ENCODE results near the gene MINDY3.
"Not testable (repeated sequence)": the region's sequence is repeated elsewhere in the genome, so short reads cannot be mapped to it uniquely, and the experiment has no call there.

Gene MINDY3

GRCh38 chr10:15856328-15857015 is 3.8 kb downstream of the MINDY3 start:
- DNase-seq, result no peak

- no peak for DNase-seq
Measured at GRCh38 chr10:15853800-15854199, 6.5 kb downstream of the MINDY3 start.

GRCh38 chr10:15852111-15852557 is 8.2 kb downstream of the MINDY3 start:
- DNase-seq, result no peak

GRCh38 chr10:15850337-15850978 is 9.8 kb downstream of the MINDY3 start:
- not testable (repeated sequence) for DNase-seq

GRCh38 chr10:15849316-15849715 is 11.0 kb downstream of the MINDY3 start:
- no peak for DNase-seq

GRCh38 chr10:15847481-15847880 is 12.8 kb downstream of the MINDY3 start:
- DNase-seq, result no peak

GRCh38 chr10:15844517-15844916 is 15.8 kb downstream of the MINDY3 start:
- no peak for DNase-seq

GRCh38 chr10:15843695-15844094 is 16.6 kb downstream of the MINDY3 start:
- DNase-seq, result no peak

GRCh38 chr10:15842556-15843169 is 17.6 kb downstream of the MINDY3 start:
- DNase-seq, result no peak

GRCh38 chr10:15841696-15842095 is 18.6 kb downstream of the MINDY3 start:
- DNase-seq, result no peak

- DNase-seq, result no peak
Measured at GRCh38 chr10:15836807-15837206, 23.5 kb downstream of the MINDY3 start.

GRCh38 chr10:15829495-15829894 is 30.8 kb downstream of the MINDY3 start:
- no peak for DNase-seq

GRCh38 chr10:15824498-15824897 is 35.8 kb downstream of the MINDY3 start:
- no peak for DNase-seq

GRCh38 chr10:15822131-15822530 is 38.2 kb downstream of the MINDY3 start:
- no peak for DNase-seq

GRCh38 chr10:15821046-15821683 is 39.1 kb downstream of the MINDY3 start:
- no peak for DNase-seq

GRCh38 chr10:15817409-15818046 is 42.8 kb downstream of the MINDY3 start:
- no peak for DNase-seq

- DNase-seq, result no peak
Measured at GRCh38 chr10:15815242-15815885, 44.9 kb downstream of the MINDY3 start.

GRCh38 chr10:15814565-15814964 is 45.7 kb downstream of the MINDY3 start:
- DNase-seq, result no peak

GRCh38 chr10:15813415-15813814 is 46.9 kb downstream of the MINDY3 start:
- DNase-seq, result no peak

- DNase-seq, result no peak
Measured at GRCh38 chr10:15809450-15809849, 50.9 kb downstream of the MINDY3 start.

- DNase-seq, result no peak
Measured at GRCh38 chr10:15808204-15808797, 52.0 kb downstream of the MINDY3 start.

Measured in C1 segment of cervical spinal cord (tissue), 14 donors.